Cardiac muscle cell (in vitro differentiated cells and primary cell): ENCODE measurements around the gene PITPNC1. TPM values are rescaled to one million over a fixed set of nuclear protein-coding genes. Genes with fewer than 3 reads are reported as not detected.
"Not testable (repeated sequence)": the region's sequence is repeated elsewhere in the genome, so short reads cannot be mapped to it uniquely, and the experiment has no call there.

Source experiments
- DNase-seq, 2 donors: peaks; one replicate each; pipeline versions ENCODE4 v3.0.0 to v3.0.0-alpha.2; 2010 to 2017; ENCODE audit warnings: low read depth in 1 of 2, low spot score in 1 of 2
- H3K27ac ChIP-seq: fragments of 200-600 bp; sonication (generic); 2 replicates; pipeline ENCODE4 v1.5.1; 2016
- H3K27me3 ChIP-seq: fragments of 200-600 bp; sonication (generic); 2 replicates; pipeline ENCODE4 v1.6.0; 2016; ENCODE audit warnings: control low read depth
- H3K36me3 ChIP-seq: fragments of 200-600 bp; sonication (generic); 2 replicates; pipeline ENCODE4 v1.5.1; 2016; ENCODE audit warnings: control low read depth
- H3K4me1 ChIP-seq: fragments of 200-600 bp; sonication (generic); 2 replicates; pipeline ENCODE4 v1.8.1; 2017; ENCODE audit warnings: low read depth, mild to moderate bottlenecking, mixed run types
- H3K4me3 ChIP-seq: fragments of 200-600 bp; sonication (generic); 2 replicates; pipeline ENCODE4 v1.5.1; 2016; ENCODE audit warnings: mild to moderate bottlenecking
- H3K9me3 ChIP-seq: fragments of 200-600 bp; sonication (generic); 2 replicates; pipeline ENCODE4 v1.5.1; 2017; ENCODE audit warnings: low read depth, mild to moderate bottlenecking, control low read depth
- polyA plus RNA-seq: library from polyadenylated mRNA; unstranded; fragments of >200 nt; fragmentation: Nextera tagmentation; extraction: Ambion mirVana; gene quantifications from 2 replicates; pipeline ENCODE4 v1.2.1, GENCODE V29; 2016
- total RNA-seq: library from RNA; depleted of rRNA; stranded (reverse); fragments of >200 nt; gene quantifications from 2 replicates; pipeline ENCODE4 v1.2.3, GENCODE V29; 2016
- TF ChIP-seq, protein P1 (sequence below): IDR thresholded peaks from 2 replicates; pipeline ENCODE4 v1.5.1; 2012; ENCODE audit warnings: low read depth, mild to moderate bottlenecking, low read length

Gene PITPNC1
- total and polyA plus RNA-seq, 2 experiments from 2014 or later: 4.8 to 5.7 TPM

DNA sequence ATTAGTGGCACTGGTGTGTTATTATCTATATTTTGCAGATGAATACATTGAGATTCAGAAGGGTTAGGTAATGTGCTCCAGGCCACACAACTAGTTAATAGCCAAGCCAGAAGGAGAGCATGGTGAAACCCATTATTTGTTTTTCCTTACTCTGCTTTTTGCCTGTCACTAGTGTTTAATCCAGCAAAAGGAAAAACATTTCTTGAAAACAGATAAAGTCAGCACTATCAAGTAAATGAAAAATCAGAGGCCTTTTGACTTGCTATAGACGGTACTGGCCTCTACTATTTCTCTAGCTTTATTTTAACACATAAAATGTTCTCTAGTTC lies 4.8 kb downstream of the PITPNC1 start:
- TF ChIP-seq, protein P1, sequence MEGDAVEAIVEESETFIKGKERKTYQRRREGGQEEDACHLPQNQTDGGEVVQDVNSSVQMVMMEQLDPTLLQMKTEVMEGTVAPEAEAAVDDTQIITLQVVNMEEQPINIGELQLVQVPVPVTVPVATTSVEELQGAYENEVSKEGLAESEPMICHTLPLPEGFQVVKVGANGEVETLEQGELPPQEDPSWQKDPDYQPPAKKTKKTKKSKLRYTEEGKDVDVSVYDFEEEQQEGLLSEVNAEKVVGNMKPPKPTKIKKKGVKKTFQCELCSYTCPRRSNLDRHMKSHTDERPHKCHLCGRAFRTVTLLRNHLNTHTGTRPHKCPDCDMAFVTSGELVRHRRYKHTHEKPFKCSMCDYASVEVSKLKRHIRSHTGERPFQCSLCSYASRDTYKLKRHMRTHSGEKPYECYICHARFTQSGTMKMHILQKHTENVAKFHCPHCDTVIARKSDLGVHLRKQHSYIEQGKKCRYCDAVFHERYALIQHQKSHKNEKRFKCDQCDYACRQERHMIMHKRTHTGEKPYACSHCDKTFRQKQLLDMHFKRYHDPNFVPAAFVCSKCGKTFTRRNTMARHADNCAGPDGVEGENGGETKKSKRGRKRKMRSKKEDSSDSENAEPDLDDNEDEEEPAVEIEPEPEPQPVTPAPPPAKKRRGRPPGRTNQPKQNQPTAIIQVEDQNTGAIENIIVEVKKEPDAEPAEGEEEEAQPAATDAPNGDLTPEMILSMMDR: no peak
- H3K27ac ChIP-seq: no peak overlapping the region

DNA sequence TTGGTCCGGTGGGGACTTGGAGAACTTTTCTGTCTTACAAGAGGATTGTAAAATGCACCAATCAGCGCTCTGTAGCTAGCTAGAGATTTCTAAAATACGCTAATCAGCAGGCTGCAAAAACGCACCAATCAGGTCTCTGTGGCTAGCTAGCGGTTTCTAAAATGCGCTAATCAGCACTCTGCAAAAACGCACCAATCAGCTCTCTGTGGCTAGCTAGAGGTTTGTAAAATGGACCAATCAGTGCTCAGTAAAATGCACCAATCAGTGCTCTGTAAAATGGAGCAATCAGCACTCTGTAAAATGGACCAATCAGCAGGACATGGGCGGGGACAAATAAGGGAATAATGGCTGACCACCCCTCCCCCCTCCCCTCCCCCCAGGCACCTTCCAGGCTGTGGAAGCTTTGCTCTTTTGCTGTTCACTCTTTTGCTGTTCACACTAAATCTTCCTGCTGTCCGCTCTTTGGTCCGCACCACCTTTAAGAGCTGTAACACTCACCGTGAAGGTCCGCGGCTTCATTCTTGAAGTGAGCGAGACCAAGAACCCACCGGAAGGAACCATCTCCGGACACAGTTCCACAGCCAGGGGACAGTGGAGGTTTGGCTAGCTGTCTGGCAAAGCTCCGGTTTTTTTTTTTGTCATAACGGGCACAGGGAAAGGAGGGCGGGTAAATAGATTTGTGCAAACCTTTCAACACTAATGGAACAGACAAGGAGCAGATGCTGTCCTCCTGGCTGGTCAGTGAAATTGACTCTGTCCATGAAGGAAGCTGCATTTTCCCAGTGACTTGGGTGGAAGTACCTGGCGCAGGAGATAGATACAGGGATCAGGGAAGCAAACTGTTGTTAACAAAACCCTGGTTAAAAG lies 8.3 kb downstream of the PITPNC1 start:
- no peak overlapping the region for H3K27ac ChIP-seq
- no peaks in the 10 kb centered on the region for H3K36me3 ChIP-seq
- TF ChIP-seq, protein P1: no peak
- H3K27me3 ChIP-seq: no peaks in the 10 kb centered on the region
- H3K4me1 ChIP-seq: no peaks in the 10 kb centered on the region
- no peak for DNase-seq
- H3K4me3 ChIP-seq: no peak overlapping the region
- H3K9me3 ChIP-seq: no peaks in the 10 kb centered on the region

More for the DNA sequence above, 4.8 kb downstream of the PITPNC1 start:
- Histone ChIP-seq H3K9me3 (no peaks in the 10 kb centered on the region), H3K4me3 (no peak overlapping the region), H3K27me3 (no peaks in the 10 kb centered on the region), H3K4me1 (no peaks in the 10 kb centered on the region), H3K36me3 (no peaks in the 10 kb centered on the region)
- DNase-seq: no peak

- no peak overlapping the region for H3K27ac ChIP-seq
- TF ChIP-seq, protein P1: peak; percentile 73
- no peaks in the 10 kb centered on the region for H3K36me3 ChIP-seq
Measured at GRCh38 chr17:67386965-67387551, 10.0 kb downstream of the PITPNC1 start.

GRCh38 chr17:67388536-67388935 lies 11.5 kb downstream of the PITPNC1 start:
- not testable (repeated sequence) for H3K27me3 ChIP-seq, H3K9me3 ChIP-seq, H3K4me3 ChIP-seq, DNase-seq, H3K4me1 ChIP-seq, H3K36me3 ChIP-seq, H3K27ac ChIP-seq

More at GRCh38 chr17:67386965-67387551, 10.0 kb downstream of the PITPNC1 start:
- no peaks in the 10 kb centered on the region for H3K9me3 ChIP-seq
- no peak overlapping the region for H3K4me3 ChIP-seq
- no peaks in the 10 kb centered on the region for H3K4me1 ChIP-seq
- DNase-seq: peak; percentile 62 to 71
- no peaks in the 10 kb centered on the region for H3K27me3 ChIP-seq

- no peaks in the 10 kb centered on the region for H3K4me1 ChIP-seq
- no peak overlapping the region for H3K27ac ChIP-seq
- H3K9me3 ChIP-seq: no peaks in the 10 kb centered on the region
- DNase-seq: no peak
- H3K27me3 ChIP-seq: no peaks in the 10 kb centered on the region
- no peaks in the 10 kb centered on the region for H3K36me3 ChIP-seq
- no peak overlapping the region for H3K4me3 ChIP-seq
- TF ChIP-seq, protein P1: no peak
Measured at GRCh38 chr17:67388986-67389385, 11.9 kb downstream of the PITPNC1 start.

GRCh38 chr17:67390006-67390645 lies 13.0 kb downstream of the PITPNC1 start:
- no peaks in the 10 kb centered on the region for H3K9me3 ChIP-seq
- no peak overlapping the region for H3K4me3 ChIP-seq
- TF ChIP-seq, protein P1: no peak
- no peaks in the 10 kb centered on the region for H3K4me1 ChIP-seq
- H3K36me3 ChIP-seq: no peaks in the 10 kb centered on the region
- DNase-seq: no peak
- no peaks in the 10 kb centered on the region for H3K27me3 ChIP-seq
- H3K27ac ChIP-seq: no peak overlapping the region
